Measurements from ENCODE around the gene CALHM3. TPM values are rescaled to one million over a fixed set of nuclear protein-coding genes. Genes with fewer than 3 reads are reported as not detected.

Gene CALHM3
- total RNA-seq, 1 experiment from 2014 or later: not detected

DNA sequence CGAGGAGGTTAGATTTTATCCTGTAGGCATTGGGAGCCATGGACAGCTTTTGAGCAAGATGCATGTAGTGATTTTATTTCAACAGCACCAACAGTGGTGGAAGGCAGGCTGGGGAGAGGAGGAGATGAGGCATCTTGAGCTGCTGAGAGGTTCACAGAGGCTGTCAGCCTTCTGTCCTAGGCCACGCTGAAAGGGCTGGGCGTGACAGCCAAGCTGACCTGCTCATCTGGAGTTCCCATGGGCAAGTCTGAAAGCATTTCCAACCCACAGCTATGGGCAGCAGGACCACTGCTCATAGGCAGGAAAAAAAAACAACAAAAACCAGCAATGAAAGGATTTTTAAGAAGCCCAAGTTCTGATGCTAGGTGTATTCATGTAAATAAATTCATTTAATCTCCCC, 22.1 kb upstream of the CALHM3 start:
- H3K4me3 Mint-ChIP-seq (ENCODE audit: unreplicated experiment): no peak overlapping the region
- intact Hi-C loops (cut with micrococcal nuclease): no loop called here
- peaks cover 6% of the 10 kb centered on the region for H3K4me1 Mint-ChIP-seq (ENCODE audit: insufficient read depth, unreplicated experiment)
- H3K36me3 Mint-ChIP-seq (ENCODE audit: insufficient read depth, unreplicated experiment): no peaks in the 10 kb centered on the region
- ChIA-PET CTCF (interaction anchor here (1.9 kb wide), 1 partner anchor 16 kb away, joined by 6 read pairs; no protein-coding TSS in a partner anchor), POLR2A (no interaction called here)
- DNase-seq (ENCODE audit: unreplicated experiment): no peak
- no TSS peak for BruUV-seq (replicated peaks)
- peaks cover 46% of the 10 kb centered on the region for H3K27me3 Mint-ChIP-seq (ENCODE audit: insufficient read depth, unreplicated experiment)
- TF ChIP-seq, protein P1, sequence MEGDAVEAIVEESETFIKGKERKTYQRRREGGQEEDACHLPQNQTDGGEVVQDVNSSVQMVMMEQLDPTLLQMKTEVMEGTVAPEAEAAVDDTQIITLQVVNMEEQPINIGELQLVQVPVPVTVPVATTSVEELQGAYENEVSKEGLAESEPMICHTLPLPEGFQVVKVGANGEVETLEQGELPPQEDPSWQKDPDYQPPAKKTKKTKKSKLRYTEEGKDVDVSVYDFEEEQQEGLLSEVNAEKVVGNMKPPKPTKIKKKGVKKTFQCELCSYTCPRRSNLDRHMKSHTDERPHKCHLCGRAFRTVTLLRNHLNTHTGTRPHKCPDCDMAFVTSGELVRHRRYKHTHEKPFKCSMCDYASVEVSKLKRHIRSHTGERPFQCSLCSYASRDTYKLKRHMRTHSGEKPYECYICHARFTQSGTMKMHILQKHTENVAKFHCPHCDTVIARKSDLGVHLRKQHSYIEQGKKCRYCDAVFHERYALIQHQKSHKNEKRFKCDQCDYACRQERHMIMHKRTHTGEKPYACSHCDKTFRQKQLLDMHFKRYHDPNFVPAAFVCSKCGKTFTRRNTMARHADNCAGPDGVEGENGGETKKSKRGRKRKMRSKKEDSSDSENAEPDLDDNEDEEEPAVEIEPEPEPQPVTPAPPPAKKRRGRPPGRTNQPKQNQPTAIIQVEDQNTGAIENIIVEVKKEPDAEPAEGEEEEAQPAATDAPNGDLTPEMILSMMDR (IDR thresholded peaks at IDR 0.05; ENCODE audit: unreplicated experiment): no peak
- H3K27ac Mint-ChIP-seq (ENCODE audit: low read depth, unreplicated experiment): no peak overlapping the region
- H3K9me3 Mint-ChIP-seq (ENCODE audit: unreplicated experiment): no peaks in the 10 kb centered on the region

DNA sequence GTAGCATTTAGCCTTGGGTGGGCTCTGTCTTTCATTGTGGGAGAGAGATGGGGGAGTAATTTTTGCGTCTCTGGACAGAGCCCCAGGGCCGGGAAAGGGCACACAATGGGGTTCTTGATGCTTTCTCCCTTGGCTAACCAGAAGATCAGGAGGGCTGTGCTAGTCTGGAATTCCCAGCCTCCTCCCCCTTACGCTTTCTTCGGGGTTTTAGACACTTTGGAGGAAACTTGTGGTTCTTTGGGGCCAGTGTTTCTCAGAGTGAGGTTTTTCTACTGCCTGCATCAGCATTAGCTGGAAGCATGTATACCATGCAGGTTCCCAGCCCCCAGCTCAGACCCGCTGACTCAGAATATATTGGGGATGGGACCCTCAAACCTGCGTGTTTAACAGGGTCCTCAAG, 21.4 kb upstream of the CALHM3 start:
- DNase-seq (ENCODE audit: unreplicated experiment): no peak
- intact Hi-C loops (cut with micrococcal nuclease): no loop called here
- H3K36me3 Mint-ChIP-seq (ENCODE audit: insufficient read depth, unreplicated experiment): no peaks in the 10 kb centered on the region
- peaks cover 46% of the 10 kb centered on the region for H3K27me3 Mint-ChIP-seq (ENCODE audit: insufficient read depth, unreplicated experiment)
- no TSS peak for BruUV-seq (replicated peaks)
- CTCF ChIA-PET: interaction anchor here (1.9 kb wide), 1 partner anchor 15 kb away, joined by 6 read pairs; no protein-coding TSS in a partner anchor
- no peak overlapping the region for H3K27ac Mint-ChIP-seq (ENCODE audit: low read depth, unreplicated experiment)
- no peaks in the 10 kb centered on the region for H3K9me3 Mint-ChIP-seq (ENCODE audit: unreplicated experiment)
- H3K4me3 Mint-ChIP-seq (ENCODE audit: unreplicated experiment): no peak overlapping the region
- peaks cover 6% of the 10 kb centered on the region for H3K4me1 Mint-ChIP-seq (ENCODE audit: insufficient read depth, unreplicated experiment)
- POLR2A ChIA-PET: interaction anchor here (0.9 kb wide), 1 partner anchor 80 kb away, joined by 3 read pairs; no protein-coding TSS in a partner anchor
- TF ChIP-seq, protein P1 (IDR thresholded peaks at IDR 0.05; ENCODE audit: unreplicated experiment): no peak

DNA sequence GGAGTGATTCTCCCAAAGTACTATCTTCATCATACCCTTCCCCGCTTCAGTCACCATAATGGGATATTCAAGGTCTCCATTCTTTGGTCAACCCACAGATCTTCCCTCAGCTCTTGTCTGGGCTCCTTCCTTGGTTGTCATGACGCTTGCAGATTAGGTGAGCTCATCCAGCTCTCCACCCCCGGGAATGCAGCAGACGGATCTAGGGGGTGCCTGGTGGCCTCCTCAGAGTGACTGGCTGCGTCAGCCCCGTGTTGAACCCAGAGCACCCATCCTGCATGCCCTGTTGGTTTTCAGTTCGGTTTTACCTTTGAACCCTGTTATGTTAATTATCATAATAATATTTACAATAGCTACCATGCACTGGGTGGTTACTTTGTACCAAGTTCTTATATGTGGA, 20.8 kb upstream of the CALHM3 start:
- H3K27ac Mint-ChIP-seq (ENCODE audit: low read depth, unreplicated experiment): no peak overlapping the region
- H3K9me3 Mint-ChIP-seq (ENCODE audit: unreplicated experiment): no peaks in the 10 kb centered on the region
- ChIA-PET CTCF (interaction anchor here (0.7 kb wide), 2 partner anchors 9 to 14 kb away, joined by 3 read pairs; no protein-coding TSS in a partner anchor), POLR2A (interaction anchor here (0.6 to 0.9 kb wide), 2 partner anchors 34 to 81 kb away, joined by 3 read pairs; no protein-coding TSS in a partner anchor)
- intact Hi-C loops (cut with micrococcal nuclease): no loop called here
- TF ChIP-seq, protein P1 (IDR thresholded peaks at IDR 0.05; ENCODE audit: unreplicated experiment): no peak
- no TSS peak for BruUV-seq (replicated peaks)
- peaks cover 6% of the 10 kb centered on the region for H3K4me1 Mint-ChIP-seq (ENCODE audit: insufficient read depth, unreplicated experiment)
- DNase-seq (ENCODE audit: unreplicated experiment): no peak
- H3K4me3 Mint-ChIP-seq (ENCODE audit: unreplicated experiment): no peak overlapping the region
- H3K36me3 Mint-ChIP-seq (ENCODE audit: insufficient read depth, unreplicated experiment): no peaks in the 10 kb centered on the region
- H3K27me3 Mint-ChIP-seq (ENCODE audit: insufficient read depth, unreplicated experiment): peaks cover 47% of the 10 kb centered on the region

DNA sequence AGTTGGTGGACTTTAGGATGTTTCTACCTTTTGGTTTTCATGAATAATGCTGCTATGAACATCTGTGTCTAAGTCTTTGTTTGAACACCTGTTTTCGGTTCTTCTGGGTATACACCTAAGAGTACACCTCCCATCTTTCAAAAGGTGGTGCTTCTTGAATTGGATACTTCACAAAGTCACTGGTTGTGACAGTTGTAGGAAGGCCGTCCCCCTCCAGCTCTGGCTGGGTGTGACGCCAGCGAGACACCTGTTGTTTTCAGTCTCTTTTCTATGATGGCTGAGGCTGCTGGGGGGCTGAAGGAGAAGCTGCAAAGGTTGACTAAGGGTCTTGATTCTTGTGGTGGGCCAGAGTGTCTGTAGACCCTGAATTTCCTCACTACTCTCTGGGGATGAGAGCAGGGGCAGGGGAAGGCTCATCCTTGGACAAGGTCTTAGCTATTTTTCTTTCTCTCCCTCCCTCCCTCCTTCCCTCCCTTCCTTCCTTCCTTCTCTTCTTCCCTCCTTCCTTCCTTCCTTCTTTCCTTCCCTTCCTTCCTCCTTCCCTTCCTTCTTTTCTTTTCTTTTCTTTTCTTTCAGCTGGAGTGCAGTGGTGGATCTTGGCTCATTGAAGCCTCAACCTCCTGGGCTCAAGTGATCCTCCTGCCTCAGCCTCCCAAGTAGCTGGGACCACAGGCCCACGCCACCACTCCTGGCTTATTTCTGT, 20.0 kb upstream of the CALHM3 start:
- ChIA-PET CTCF (interaction anchor here (0.7 kb wide), 1 partner anchor 14 kb away, joined by 3 read pairs; no protein-coding TSS in a partner anchor), POLR2A (interaction anchor here (0.9 kb wide), 1 partner anchor 82 kb away, joined by 3 read pairs; no protein-coding TSS in a partner anchor)
- Mint-ChIP-seq H3K27ac (ENCODE audit: low read depth, unreplicated experiment) (no peak overlapping the region), H3K27me3 (ENCODE audit: insufficient read depth, unreplicated experiment) (peaks cover 55% of the 10 kb centered on the region), H3K4me1 (ENCODE audit: insufficient read depth, unreplicated experiment) (peaks cover 2% of the 10 kb centered on the region), H3K36me3 (ENCODE audit: insufficient read depth, unreplicated experiment) (no peaks in the 10 kb centered on the region), H3K4me3 (ENCODE audit: unreplicated experiment) (no peak overlapping the region), H3K9me3 (ENCODE audit: unreplicated experiment) (no peaks in the 10 kb centered on the region)
- intact Hi-C loops (cut with micrococcal nuclease): no loop called here
- TF ChIP-seq, protein P1 (IDR thresholded peaks at IDR 0.05; ENCODE audit: unreplicated experiment): no peak
- no peak for DNase-seq (ENCODE audit: unreplicated experiment)
- no TSS peak for BruUV-seq (replicated peaks)

All from MCF 10A (cell line).